Stimulated activated CD8-positive, alpha-beta memory T cell treated with anti-CD3 and anti-CD28 coated beads, Interleukin-4, amount 100 ng/mL, for 4 hours (primary cell): ENCODE results near the gene ZNF200.

Experiments
- DNase-seq, 2 donors: peaks; one replicate each; pipeline ENCODE4 v3.0.0-alpha.2; 2020; ENCODE audit warnings: low read depth in 2 of 2, low spot score in 1 of 2

The ZNF200 gene

GRCh38 chr16:3179651-3180050 lies 55.3 kb downstream of the ZNF200 start:
- DNase-seq = no peak

GRCh38 chr16:3175157-3176093 lies 59.5 kb downstream of the ZNF200 start:
- DNase-seq = no peak

- DNase-seq = no peak
Measured at GRCh38 chr16:3174618-3175148, 60.3 kb downstream of the ZNF200 start.

GRCh38 chr16:3173892-3174617 lies 60.9 kb downstream of the ZNF200 start:
- DNase-seq = no peak
